Vagina (tissue), 2 donors: Measurements from ENCODE around the gene SLC25A21. TPM values are rescaled to one million over a fixed set of nuclear protein-coding genes. Genes with fewer than 3 reads are reported as not detected.

Experiments
- DNase-seq, 2 donors: peaks; one replicate each; pipeline ENCODE4 v3.0.0-alpha.2; 2017; ENCODE audit errors: extremely low spot score in 2 of 2
- H3K27ac ChIP-seq: fragments of 200-600 bp; sonication (generic); one replicate; pipeline ENCODE4 v1.5.1; 2019
- H3K27me3 ChIP-seq: fragments of 200-600 bp; sonication (generic); one replicate; pipeline ENCODE4 v1.5.1; 2019
- H3K36me3 ChIP-seq, 2 donors: fragments of 200-600 bp; sonication (generic); one replicate each; pipeline ENCODE4 v1.5.1; 2017 to 2019
- H3K4me1 ChIP-seq: fragments of 200-600 bp; sonication (generic); one replicate; pipeline ENCODE4 v1.5.1; 2019
- H3K4me3 ChIP-seq, 2 donors: fragments of 200-600 bp; sonication (generic); 1 replicate in 1 of 2; 2 replicates in 1 of 2; pipeline ENCODE4 v1.5.1; 2016 to 2019
- H3K9me3 ChIP-seq: fragments of 200-600 bp; sonication (generic); one replicate; pipeline ENCODE4 v1.5.1; 2019
- POLR2A ChIP-seq, 2 donors: fragments of 450-650 bp; IDR thresholded peaks; one replicate each; pipeline ENCODE4 v1.6.1; 2017; ENCODE audit warnings: antibody characterized with exemption in 2 of 2, mild to moderate bottlenecking in 2 of 2, moderate library complexity in 2 of 2
- POLR2AphosphoS5 ChIP-seq, 2 donors: sonication (generic); formaldehyde crosslinking; IDR thresholded peaks; one replicate each; pipeline ENCODE4 v1.9.0; 2017; ENCODE audit warnings: antibody characterized with exemption in 2 of 2, mild to moderate bottlenecking in 2 of 2, low read depth in 1 of 2; ENCODE audit not compliant: insufficient read depth in 1 of 2
- intact Hi-C: fragments of 100-400 bp; cut with DNase I; formaldehyde crosslinking; loops from one replicate; pipeline ENCODE4 v1.15.1; 2023
- total RNA-seq: library from RNA; depleted of rRNA; stranded (reverse); fragments of >200 nt; gene quantifications from one replicate; pipeline ENCODE4 v1.2.3, GENCODE V29; 2016
- TF ChIP-seq, protein P1 (sequence below), 3 experiments: fragments of 450-650 bp in 2 of 3; fragments of 200-600 bp in 1 of 3; sonication (generic) in 1 of 3; IDR thresholded peaks; one replicate each; pipeline ENCODE4 v1.5.1; 2017 to 2019; ENCODE audit warnings: antibody characterized with exemption in 3 of 3, mild to moderate bottlenecking in 2 of 3, moderate library complexity in 2 of 3

SLC25A21 gene
- total RNA-seq, 1 donor from 2014 or later = 0.49 TPM

DNA sequence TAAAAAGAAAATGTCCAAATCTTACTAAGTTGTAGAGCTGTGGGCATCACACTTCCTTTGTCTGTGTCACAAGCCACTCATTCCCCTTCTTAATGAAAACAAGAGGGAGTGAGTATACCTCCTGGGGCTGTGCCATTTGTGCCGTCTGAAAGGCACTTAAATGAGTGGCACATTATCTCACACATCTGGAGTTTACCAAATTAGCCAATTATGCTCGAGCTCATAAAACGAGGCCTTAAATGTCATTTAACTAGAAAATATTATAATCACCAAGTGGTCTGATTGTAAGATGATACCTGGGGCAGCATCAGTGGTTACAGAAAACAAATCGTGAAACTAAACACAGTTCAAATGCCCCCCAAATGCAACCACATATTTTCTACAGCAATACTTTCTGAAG is 364.7 kb downstream of the SLC25A21 start:
- Histone ChIP-seq H3K4me3 (no peak overlapping the region), H3K9me3 (no peaks in the 10 kb centered on the region), H3K27me3 (no peaks in the 10 kb centered on the region), H3K27ac (no peak overlapping the region), H3K36me3 (no peaks in the 10 kb centered on the region), H3K4me1 (no peaks in the 10 kb centered on the region)
- no peak for DNase-seq
- intact Hi-C loops = no loop called here
- TF ChIP-seq POLR2A (IDR thresholded peaks at IDR 0.05) (no peak), POLR2AphosphoS5 (IDR thresholded peaks at IDR 0.05; ENCODE audit: insufficient read depth in 1 of 2, low read depth in 1 of 2) (no peak)
- TF ChIP-seq, protein P1, sequence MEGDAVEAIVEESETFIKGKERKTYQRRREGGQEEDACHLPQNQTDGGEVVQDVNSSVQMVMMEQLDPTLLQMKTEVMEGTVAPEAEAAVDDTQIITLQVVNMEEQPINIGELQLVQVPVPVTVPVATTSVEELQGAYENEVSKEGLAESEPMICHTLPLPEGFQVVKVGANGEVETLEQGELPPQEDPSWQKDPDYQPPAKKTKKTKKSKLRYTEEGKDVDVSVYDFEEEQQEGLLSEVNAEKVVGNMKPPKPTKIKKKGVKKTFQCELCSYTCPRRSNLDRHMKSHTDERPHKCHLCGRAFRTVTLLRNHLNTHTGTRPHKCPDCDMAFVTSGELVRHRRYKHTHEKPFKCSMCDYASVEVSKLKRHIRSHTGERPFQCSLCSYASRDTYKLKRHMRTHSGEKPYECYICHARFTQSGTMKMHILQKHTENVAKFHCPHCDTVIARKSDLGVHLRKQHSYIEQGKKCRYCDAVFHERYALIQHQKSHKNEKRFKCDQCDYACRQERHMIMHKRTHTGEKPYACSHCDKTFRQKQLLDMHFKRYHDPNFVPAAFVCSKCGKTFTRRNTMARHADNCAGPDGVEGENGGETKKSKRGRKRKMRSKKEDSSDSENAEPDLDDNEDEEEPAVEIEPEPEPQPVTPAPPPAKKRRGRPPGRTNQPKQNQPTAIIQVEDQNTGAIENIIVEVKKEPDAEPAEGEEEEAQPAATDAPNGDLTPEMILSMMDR (IDR thresholded peaks at IDR 0.05) = no peak

DNA sequence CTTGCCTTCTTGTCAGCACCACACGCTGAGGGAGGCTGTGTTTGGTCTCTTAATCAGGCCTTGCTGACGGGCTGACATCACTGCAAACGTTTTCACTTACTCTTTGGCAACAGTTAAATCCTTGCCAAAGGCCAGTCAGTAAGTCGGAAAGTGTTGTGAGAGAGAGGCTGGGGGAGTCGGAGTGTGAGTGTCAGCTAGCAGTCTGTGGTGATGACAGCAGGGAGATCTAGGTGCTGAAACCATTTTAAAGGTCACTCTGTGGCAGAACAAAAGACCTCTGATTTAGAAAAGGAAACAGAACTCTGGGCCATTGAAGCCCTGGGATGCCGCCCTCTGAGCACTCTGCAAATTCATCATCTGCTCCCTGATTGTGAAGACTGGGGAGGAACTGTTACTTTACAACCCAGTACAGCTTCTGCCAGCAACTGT is 367.3 kb downstream of the SLC25A21 start:
- no peaks in the 10 kb centered on the region for H3K4me1 ChIP-seq
- H3K27ac ChIP-seq = no peak overlapping the region
- H3K36me3 ChIP-seq = no peaks in the 10 kb centered on the region
- H3K27me3 ChIP-seq = no peaks in the 10 kb centered on the region
- no peak for TF ChIP-seq POLR2A (IDR thresholded peaks at IDR 0.05)
- TF ChIP-seq POLR2AphosphoS5 (IDR thresholded peaks at IDR 0.05; ENCODE audit: insufficient read depth in 1 of 2, low read depth in 1 of 2) = no peak
- intact Hi-C loops = no loop called here
- H3K4me3 ChIP-seq = no peak overlapping the region
- no peak for DNase-seq
- no peaks in the 10 kb centered on the region for H3K9me3 ChIP-seq

DNA sequence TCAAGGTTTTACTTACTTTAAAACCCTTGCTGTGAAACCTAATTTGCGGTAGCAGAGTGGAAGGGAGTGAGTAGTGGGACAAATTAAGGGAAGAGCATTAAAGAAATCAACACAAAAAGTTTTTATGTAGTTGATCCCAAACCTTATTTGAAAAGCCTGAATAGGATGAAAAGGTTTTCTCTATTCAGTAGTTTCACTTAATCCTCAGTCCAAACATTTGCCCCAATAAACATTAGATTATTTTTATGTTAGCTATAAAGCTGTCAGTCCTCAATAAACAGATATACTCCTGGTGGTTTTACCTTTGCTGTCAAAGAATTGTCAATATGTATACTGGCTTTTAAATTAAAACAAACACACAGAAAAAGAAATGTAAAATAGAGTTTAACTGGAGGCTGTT is 374.8 kb downstream of the SLC25A21 start:
- Histone ChIP-seq H3K4me3 (no peak overlapping the region), H3K36me3 (no peaks in the 10 kb centered on the region), H3K27ac (no peak overlapping the region), H3K27me3 (no peaks in the 10 kb centered on the region), H3K9me3 (no peaks in the 10 kb centered on the region), H3K4me1 (no peaks in the 10 kb centered on the region)
- intact Hi-C loops = no loop called here
- DNase-seq = no peak
- TF ChIP-seq POLR2A (IDR thresholded peaks at IDR 0.05) (no peak), POLR2AphosphoS5 (IDR thresholded peaks at IDR 0.05; ENCODE audit: insufficient read depth in 1 of 2, low read depth in 1 of 2) (no peak)
- TF ChIP-seq, protein P1 (IDR thresholded peaks at IDR 0.05) = no peak

DNA sequence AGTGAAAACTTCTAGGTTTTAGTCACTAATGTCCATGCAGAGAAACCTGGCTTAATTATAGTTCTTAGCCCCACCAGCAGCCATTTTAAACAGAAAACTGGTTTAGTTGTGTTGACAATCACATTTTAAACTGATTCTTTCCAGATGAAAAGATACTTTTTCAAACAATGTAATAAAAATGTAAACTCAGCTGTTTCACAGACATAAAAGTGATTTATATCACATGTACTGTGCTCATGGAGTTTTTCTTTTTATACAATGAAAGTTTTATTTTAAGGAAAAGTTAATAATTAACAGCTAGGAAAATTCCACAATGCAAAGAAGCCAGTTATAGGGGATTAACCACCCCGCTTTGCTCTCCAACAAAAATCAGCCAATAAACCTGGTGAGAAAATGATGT is 381.0 kb downstream of the SLC25A21 start:
- Histone ChIP-seq H3K27ac (no peak overlapping the region), H3K36me3 (no peaks in the 10 kb centered on the region), H3K27me3 (no peaks in the 10 kb centered on the region), H3K9me3 (no peaks in the 10 kb centered on the region), H3K4me3 (no peak overlapping the region), H3K4me1 (no peaks in the 10 kb centered on the region)
- intact Hi-C loops = no loop called here
- DNase-seq = no peak
- no peak for TF ChIP-seq POLR2AphosphoS5 (IDR thresholded peaks at IDR 0.05; ENCODE audit: insufficient read depth in 1 of 2, low read depth in 1 of 2)

DNA sequence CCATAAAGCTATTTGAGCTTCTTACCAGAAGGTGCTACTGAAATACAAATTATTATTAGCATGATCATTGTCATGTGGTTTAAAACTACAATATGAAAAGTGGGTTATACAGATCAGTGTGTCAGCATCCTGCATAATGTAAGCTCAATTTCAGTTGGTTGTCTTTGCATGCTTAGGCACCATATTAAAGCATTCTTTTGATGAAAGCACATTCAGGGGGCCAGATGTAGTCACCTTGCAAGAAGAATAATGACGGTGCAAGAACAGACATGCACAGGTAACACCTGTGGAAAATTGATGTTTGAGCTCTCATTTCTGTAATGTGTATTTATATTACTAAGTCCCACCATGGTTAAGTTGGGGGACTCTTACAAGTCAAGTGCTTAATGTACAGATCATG is 386.9 kb downstream of the SLC25A21 start:
- TF ChIP-seq, protein P1 (IDR thresholded peaks at IDR 0.05) = no peak
- TF ChIP-seq POLR2A (IDR thresholded peaks at IDR 0.05) = no peak
- TF ChIP-seq POLR2AphosphoS5 (IDR thresholded peaks at IDR 0.05; ENCODE audit: insufficient read depth in 1 of 2, low read depth in 1 of 2) = no peak
- intact Hi-C loops = no loop called here
- no peak for DNase-seq
- Histone ChIP-seq H3K4me3 (no peak overlapping the region), H3K27me3 (no peaks in the 10 kb centered on the region), H3K27ac (no peak overlapping the region), H3K36me3 (no peaks in the 10 kb centered on the region), H3K9me3 (no peaks in the 10 kb centered on the region), H3K4me1 (no peaks in the 10 kb centered on the region)

DNA sequence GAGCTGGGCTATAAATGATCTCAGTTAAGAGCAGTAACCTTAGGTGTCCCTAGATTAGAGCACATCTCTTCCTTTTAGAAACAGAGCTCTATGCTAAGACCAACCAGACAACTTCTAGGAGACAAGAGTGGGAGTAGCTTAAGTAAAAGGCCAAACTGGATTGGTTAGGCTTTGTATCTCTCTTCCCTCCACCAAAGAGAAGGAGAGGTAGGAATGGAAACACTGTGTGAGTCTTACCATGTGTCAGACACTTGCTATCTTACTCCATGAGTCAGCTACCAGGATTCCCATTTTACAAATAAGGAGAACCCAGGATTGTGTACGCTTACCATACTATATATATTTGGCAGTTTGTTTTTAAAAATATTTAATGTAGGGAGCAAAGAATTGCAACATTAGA is 387.9 kb downstream of the SLC25A21 start:
- no peak for DNase-seq
- Histone ChIP-seq H3K9me3 (no peaks in the 10 kb centered on the region), H3K27ac (no peak overlapping the region), H3K36me3 (no peaks in the 10 kb centered on the region), H3K4me1 (no peaks in the 10 kb centered on the region), H3K4me3 (no peak overlapping the region), H3K27me3 (no peaks in the 10 kb centered on the region)
- intact Hi-C loops = no loop called here
- TF ChIP-seq POLR2AphosphoS5 (IDR thresholded peaks at IDR 0.05; ENCODE audit: insufficient read depth in 1 of 2, low read depth in 1 of 2) (no peak), POLR2A (IDR thresholded peaks at IDR 0.05) (no peak)
- TF ChIP-seq, protein P1 (IDR thresholded peaks at IDR 0.05) = no peak
